ENCODE results near the gene MRPL24. TPM values are rescaled to one million over a fixed set of nuclear protein-coding genes. Genes with fewer than 3 reads are reported as not detected.

Gene MRPL24
- total and polyA plus RNA-seq, 9 of the 15 experiments (the other 6 are each of a cell fraction or from before 2014, with no cell fraction given): 74.3 to 267 (median 113) TPM

GRCh38 chr1:156740741-156741480 lies at the start of gene MRPL24 (continued):
- TF ChIP-seq ZBTB11 (CRISPR knock-in tag; IDR thresholded peaks at IDR 0.05): peak; percentile 89 to 98 (median 94)
- TF ChIP-seq KDM4B (IDR thresholded peaks at IDR 0.05; ENCODE audit: borderline replicate concordance in 2 of 2, low read depth in 1 of 2): peak in 1 of 2 experiments; percentile 97; a peak in 2 of 4 replicates
- TF ChIP-seq MEIS2 (IDR thresholded peaks at IDR 0.05; ENCODE audit: partially characterized antibody): peak; percentile 89
- TF ChIP-seq GABPB1 (CRISPR knock-in tag; IDR thresholded peaks at IDR 0.05): peak; percentile 99
- peak; percentile 100 for TF ChIP-seq ELF1 (tag; IDR thresholded peaks at IDR 0.05)
- no peak for TF ChIP-seq SRSF1 (IDR thresholded peaks at IDR 0.05; ENCODE audit: low read depth, low read length)
- no peak for TF ChIP-seq HDAC6 (IDR thresholded peaks at IDR 0.05; ENCODE audit: low read depth, low read length)
- TF ChIP-seq CREB3 (tag; conservative IDR thresholded peaks at IDR 0.05; ENCODE audit: low read depth): 0 out of 2 replicates have a peak, but pooled peaks have one; percentile 24
- peak; percentile 58 to 69; a peak in 2 of 4 replicates for TF ChIP-seq ZMIZ1 (IDR thresholded peaks at IDR 0.05; ENCODE audit: low read depth in 2 of 2, low read length in 2 of 2)
- no peak for TF ChIP-seq ZNF696 (CRISPR knock-in tag; conservative IDR thresholded peaks at IDR 0.05)
- peak in 1 of 2 experiments; percentile 95; a peak in 2 of 4 replicates for TF ChIP-seq BCLAF1 (IDR thresholded peaks at IDR 0.05; ENCODE audit: borderline replicate concordance in 1 of 2, control insufficient read depth in 1 of 2, low read depth in 2 of 2, low read length in 1 of 2)
- TF ChIP-seq NR3C1 (CRISPR knock-in tag; IDR thresholded peaks at IDR 0.05): no peak
- TF ChIP-seq MTA1 (IDR thresholded peaks at IDR 0.05; ENCODE audit: borderline replicate concordance): peak; percentile 49; the same call in 1 of the 2 replicates
